GM21786 (cell line): ENCODE results near the gene TRAF5.
A peak's percentile ranks its signal among the peaks of the same experiment; 100 is the strongest.

Source experiments
- ATAC-seq: cut with Tn5 transposase; IDR thresholded peaks from one replicate; pipeline ENCODE4 v1.9.1; 2021; ENCODE audit not compliant: unreplicated experiment

The TRAF5 gene

DNA sequence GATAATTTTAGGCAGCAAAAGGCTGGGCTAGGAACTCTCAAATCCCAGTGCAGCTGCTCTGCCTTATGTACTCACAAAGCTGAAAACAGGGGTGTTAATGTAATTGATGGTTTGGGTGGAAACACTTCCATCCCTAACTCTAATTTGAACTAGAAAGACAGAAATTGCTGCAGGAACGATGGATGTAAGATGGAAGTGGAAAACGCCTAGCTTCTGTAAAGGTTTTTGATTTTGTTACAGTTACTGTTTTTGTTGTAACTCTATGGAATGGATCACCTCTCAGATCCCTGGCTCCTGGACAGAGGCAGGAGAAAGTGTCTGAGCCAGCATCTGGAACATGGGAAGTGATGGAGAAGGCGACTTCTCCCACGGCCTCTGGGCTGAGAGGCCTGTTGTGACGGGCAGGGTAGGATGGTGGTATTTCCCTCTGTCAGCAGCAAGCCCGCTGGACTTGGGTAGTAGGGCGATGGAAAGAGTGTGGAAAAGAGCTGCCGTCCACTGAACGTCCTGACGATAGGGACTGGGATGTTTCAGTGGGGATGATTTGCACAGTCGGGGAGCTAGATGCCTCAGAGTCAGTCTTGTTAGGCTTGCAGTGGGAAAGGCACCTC lies 1.6 kb downstream of the TRAF5 start:
- ATAC-seq = no peak

DNA sequence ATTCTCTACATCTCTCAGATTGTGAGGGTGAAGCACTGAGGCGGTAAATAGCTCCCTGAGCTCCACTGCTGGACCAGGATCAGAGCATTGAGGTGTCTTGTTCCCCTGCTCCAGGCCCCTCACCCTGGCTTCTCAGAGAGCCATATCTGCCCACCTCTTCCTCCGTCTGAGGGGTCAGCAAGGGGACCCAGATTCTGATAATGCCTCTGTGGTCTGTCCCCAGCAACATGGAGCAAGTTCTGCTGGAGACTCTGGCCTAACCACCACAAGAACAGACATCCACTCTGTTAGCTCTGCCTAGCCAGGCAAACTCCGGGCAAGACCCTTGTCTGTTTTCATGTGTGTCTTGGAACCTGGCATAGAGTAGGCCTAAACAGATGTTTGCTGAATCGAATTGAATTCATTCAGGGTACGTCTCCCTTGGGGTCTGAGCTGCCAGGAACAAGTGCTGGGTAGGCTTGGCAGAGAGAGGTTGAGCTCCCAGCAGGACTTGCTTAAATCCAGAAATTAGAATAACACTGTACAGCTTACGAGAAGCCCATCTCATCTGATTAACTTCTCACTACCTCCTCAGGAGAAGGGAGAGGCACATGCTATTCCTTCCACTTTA lies 2.3 kb downstream of the TRAF5 start:
- ATAC-seq = no peak

DNA sequence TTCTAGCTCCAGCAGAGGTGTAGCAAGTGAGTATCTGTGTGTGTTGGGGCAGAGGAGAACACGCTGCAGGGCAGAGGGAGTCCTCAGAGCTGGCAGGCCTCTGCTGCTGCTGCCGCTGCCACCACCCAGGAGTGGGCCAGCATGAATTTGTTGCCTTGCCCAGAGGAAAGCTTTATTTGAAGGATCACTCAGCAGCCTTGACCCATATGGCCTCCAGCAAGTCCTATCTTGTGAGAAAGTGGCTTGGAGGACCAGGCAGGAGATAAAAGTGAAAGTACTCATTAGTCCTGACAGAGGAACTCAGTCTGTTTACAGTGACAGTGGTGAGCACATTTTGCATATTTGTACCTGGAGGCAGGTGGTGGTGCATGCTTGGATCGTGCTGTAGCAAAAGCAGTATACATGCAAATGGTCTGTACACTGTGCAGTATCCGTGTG lies 3.1 kb downstream of the TRAF5 start:
- ATAC-seq = peak; percentile 53

DNA sequence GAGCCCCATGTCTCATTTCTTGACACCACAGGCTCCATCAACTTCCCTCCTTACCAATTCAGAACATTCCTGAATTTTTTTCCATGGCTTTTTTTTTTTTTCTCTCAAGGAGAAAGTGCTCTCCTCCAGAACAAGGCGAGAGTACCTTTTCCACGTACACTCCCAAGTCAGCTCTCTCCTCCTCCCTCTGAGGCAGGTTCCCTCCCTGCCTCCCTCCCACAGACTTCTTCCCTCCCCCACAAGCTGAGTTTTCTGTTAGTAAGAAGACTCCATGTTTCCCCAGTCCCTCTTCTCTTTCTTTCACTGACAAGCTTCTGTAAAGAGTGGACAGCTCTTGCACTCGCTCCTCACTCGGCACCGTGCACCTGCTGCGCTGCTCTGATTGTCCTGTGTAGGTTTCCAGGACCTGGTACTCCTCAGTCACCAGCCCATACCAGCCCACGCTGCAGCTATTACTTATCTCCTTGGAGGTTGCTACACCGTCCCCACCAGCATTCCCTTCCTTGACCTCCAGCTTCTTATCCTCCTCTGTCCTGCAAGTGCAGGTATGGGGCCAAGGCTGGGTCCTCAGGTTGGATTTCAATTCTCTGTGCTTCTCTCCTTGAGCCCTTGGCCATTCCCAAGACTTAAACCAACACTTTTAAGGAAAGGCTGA lies 3.8 kb downstream of the TRAF5 start:
- ATAC-seq = no peak

DNA sequence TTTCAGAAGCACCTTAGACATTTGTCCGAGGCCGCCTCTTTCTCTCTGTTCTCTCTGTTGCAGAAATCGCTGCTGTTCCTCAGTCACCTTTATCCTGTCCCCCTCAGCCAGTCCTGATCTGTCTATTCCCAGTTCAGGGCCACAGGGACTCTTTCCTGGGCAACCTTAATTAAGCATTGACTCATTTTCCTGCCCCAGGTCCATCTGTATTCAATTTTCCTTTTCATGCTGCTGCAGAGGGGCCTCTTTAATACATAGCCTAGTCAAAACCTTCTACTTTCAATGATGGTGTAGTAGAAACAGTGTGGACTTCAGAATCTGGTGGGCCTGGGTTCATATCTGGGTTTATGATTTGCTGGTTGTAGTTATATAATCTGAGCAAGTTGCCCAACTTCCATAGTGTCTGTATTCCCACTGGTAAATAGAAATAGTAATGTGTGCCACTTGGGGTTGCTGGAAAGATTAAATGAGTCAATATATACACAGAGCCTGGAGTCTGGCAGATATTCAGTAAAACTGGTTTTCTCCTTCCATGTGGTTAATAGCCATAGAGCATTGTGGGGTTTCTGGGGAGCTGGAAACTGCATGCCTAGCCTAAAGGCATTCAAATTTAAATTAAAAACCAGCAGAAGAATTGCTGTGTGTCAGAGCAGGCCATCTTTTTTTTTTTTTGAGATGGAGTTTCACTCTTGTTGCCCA lies 4.5 kb downstream of the TRAF5 start:
- ATAC-seq = no peak

DNA sequence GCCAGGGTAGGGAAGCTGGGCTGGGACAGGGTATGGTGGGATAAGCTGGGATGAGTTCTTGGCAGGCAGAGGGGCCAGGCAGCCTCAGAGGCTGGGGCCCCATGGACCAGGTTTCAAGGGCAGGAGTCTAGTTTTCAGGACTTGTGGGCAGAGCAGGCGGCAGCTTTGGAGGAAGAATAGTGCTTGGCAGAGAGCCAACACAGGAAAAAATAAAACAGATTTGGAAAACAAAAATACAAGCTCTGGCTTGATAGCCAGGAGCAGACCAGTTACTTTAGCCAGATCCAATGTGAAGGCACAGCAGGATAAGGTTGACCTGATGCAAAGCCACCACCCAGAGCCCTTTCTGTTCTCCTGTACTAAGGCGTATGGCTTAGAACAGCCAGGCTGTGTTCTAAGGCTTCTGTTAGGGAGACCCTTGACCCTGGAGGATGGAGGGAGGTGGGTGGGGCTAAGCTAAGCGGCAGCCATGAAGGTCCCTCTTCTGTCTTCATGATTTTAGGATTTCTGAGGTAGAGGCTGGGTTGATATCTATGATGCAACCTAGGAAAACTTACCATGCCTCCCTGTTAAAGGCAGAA lies 5.5 kb downstream of the TRAF5 start:
- no peak for ATAC-seq

DNA sequence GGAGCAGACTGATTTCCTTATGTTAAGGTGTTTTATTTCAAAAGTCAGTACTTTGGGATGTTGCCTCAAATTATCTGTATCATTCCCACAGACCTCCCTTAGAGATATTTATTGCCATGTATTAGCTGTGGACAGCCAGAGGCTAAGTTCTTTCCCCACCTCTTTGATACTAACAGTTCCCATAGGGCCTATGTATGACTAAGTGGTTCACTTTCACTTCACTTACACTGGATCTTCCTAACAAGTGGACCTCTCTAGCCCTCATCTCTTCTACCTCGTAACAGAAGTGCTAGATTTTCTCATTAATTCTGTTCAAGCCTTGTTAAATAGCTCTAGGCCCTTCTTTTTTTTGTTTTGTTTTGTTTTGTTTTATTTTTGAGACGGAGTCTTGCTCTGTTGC lies 6.2 kb downstream of the TRAF5 start:
- ATAC-seq = no peak

DNA sequence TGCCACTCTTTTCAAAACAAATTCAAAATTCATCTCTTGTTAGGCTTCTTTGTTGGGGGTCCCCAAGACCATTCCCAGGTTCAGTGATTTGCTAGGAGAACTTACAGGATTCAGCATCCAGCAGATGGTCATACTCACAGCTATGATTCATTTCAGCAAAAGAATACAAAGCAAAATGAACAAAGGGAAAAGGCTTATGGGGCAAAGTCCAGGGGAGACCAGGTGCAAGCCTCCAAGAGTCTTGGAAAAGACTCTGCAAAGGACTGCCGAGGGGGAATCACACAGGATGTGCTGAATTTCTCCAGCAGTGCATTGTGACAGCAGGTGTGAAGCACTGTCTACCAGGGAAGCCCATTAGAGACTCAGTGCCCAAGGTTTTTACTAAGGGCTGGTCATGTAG lies 7.3 kb downstream of the TRAF5 start:
- no peak for ATAC-seq

DNA sequence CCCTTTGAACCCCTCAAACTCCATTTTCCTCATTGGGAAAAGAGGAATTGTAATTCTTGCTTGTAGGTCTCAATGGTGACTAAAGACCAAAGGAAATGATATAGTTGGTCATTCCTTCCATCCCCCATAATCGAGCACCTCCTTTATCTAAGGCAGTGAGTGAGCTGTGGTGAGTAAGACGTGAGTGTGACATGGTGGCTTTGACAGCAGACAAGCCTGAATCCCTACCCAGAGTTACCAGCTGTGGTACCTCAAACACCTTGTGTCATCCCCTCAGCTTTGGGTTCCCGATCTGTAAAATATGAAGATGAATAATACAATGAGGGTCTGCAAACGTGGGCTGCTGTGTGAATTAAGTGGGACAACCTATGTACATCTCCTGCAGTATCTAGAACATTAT lies 8.4 kb downstream of the TRAF5 start:
- ATAC-seq = no peak

DNA sequence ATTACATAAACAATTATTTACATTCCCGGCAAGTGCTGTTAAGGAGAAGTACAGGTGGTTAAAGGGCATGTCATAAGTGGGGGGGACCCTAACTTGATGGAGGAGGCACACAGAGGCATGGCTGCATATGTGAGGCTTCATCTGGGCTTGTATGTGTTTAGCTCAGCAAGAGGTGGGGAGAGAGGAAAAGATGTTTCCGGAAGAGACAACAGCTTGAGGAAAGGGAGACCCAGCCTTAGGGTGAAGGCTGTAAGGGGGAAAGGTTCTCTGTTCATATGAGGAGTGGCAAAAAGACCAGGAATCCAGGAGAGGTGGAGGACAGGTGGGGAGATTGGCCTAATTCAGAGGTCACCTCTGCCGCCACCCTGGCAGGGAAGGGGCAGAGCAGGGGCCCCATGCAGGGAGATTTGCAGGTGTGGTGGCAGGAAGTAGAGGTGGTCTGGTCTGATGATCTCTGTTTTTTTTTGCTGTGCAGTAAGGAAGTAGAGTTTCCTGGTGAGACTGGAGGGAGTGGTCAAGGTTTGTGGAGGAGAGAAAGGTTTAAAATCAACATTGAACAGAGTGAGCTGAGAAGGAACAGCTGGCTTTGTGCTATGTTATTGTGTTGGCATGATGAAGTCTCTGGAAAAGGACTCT lies 9.0 kb downstream of the TRAF5 start:
- peak; percentile 88 for ATAC-seq

DNA sequence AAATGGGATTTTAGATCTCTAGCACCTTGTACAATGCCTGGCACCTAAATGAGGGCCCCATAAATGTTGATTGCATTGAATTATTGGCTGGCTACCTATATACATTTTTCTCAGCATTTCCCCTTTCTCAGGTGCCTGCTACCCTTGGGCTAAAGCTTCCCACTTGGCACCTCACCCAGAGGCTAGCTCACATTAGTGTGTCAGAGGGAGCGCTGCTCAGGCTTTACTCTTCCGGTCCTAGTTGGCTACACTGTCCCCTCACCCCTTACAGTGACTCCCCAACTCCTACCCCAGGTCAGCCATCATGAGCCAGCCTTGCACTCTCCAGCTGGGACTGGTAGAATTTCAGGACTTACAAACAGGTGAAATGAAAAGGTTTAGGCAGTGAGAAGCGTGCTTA lies 9.5 kb downstream of the TRAF5 start:
- ATAC-seq = no peak

DNA sequence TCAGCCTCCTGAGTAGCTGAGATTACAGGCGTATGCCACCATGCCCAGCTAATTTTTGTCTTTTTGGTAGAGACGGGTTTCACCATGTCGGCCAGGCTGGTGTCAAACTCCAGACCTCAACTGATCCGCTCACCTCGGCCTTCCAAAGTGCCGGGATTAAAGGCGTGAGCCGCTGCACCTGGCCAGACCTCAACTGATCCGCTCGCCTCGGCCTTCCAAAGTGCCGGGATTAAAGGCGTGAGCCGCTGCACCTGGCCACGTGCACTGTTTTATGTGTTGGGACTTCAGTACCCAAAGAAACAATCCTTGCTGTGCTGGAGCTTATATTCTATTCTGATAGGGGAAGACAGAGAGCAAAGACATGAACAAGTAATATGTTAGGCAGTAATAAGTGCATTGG lies 10.1 kb downstream of the TRAF5 start:
- ATAC-seq = no peak

DNA sequence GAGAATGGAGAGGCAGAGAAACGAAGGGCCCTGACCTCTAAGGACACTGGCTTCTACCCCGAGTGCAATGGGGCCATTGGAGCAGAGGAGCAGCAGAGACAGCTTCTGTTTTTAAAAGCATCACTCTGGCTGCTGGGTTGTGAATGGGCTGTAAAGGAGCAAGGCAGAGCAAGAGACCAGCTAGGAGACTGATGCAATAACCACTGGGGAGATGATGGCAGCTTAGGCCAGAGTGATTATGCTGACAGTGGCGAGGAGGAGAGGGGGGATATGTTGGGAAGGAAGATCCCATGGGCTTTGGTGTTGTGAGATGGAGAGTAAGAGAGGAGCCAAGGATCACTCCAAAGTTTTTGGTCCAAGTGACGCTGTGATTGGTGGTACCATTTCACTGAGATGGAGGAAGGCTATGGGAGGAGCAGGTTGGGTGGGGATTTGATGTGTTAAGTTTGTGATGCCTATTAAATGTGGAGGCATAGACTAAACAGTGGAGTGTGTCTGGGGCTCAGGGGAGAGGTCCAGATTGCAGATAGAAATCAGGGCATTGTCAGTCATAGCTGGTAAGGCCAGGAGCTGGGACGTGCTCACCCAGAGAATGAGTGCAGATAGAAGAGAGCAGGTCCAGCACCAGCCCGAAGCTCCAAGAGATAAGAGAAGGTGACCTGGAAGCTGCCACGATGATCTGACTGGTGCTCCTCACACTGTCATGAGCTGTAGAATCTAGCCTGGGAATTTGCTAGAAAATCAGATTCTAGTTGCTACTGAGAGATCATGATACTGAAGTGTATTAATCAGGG lies 11.0 kb downstream of the TRAF5 start:
- ATAC-seq = no peak

DNA sequence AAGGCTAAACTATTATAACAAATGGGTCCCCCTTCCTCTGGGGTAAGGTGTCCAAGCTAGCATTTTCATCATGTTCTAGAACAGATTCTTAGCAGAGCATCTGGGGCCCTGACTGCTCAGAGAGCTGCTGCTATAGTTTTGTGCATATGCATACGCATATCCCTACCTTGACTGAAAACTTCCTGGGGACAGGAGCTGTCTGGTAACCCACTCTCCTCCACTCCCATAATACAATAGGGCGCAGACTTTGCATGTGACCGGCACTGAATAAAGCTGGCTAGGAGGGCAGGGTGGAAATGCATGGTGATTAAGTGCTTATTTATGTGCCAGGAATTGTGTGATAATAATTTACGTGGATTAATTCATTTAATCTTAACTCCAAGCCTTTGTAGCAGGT lies 11.6 kb downstream of the TRAF5 start:
- no peak for ATAC-seq

DNA sequence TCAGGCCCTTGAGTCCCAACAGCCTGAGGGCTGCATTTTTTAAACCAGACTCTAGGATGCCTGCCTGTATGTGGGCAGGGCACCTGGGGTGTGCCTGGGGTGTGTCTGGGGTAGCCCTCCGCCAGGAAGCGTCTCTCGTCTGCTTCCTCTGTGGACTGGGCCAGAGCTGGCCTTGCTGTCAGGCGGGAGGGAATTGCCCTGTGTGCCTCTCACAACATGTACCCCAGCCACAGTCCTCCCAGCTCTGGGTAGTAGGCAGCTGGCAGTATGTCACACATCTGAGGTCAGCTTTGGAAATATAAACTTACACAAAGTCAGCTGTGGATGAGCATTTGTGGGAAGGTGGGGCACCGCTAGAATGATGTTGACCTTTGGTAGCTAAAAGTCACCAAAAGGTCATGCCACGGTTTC lies 13.0 kb downstream of the TRAF5 start:
- no peak for ATAC-seq

DNA sequence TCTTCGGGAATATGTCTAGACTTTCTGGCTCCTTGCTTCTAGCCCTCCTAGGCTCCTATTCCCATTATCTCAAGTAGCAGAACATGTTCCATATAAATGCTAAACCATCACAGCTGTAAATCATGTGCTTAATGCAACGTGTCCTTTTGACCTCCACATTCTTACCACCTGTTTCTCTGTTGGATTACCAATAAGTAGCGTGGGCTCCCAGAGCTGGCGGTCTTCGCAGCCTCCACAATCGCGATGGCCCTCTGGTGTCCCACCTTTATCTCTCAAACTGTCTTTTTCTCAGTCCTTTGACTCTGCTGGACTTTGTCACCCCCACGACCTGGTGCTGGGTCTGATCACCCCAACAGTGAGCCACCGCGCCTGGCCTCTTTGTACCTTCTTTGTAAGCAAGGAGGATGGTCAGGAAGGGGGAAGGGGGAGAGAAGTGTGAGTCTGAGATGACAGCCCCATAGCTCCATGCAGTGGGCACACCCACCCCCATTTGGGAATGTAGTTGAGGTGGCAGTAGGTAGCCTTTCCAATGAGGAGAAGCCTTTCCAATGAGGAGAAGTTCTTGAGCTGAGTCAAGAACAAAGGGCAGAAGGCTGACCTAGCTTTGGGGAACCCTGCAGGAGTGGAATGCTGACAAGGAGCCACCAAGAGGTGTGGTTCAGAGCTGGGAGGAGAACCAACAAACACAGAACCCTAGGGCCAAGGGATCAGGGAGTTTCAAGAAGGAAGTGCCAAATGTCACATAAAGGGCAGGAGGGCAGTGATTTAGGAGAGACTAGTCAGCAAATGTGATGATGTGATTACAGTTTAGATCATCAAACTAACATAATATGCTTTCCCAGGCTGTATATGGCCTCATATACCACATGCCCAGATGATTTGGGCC lies 14.2 kb downstream of the TRAF5 start:
- ATAC-seq = no peak

DNA sequence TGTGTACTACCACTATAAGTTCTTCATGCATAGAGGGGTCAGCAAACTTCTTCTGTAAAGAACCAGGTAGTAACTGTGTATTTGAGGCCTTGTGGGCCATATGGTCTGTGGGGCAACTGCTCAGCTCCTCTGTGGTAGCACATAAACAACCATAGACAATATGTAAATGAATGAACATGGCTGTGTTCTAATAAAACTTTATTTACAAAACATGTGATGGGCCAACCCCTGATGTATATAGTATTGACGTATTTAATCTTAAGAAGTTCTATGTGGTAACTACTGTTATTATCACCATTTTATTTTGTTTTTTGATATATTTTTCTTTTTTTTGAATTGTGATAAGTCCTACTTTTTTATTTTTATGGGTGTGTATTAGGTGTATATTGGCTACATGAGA lies 15.4 kb downstream of the TRAF5 start:
- ATAC-seq = no peak

DNA sequence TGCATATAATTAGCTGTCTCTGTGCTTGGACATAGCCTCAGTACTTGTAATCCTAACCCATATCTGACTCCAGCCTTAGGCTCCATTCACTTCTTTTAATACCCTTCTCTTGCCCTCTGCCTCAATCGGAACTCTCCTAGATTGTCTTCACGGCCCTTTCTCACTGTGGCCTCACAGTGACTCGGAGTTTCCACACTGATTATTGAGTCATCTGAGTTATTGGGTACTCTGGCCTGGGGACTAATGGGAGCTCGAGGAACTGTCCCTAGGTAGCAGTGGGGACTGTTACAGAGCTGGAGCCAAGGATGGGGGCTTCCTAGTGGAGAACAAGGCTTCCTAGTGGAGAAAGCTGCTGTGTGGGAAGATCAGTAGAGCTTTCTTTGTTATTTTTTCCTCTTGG lies 17.0 kb downstream of the TRAF5 start:
- no peak for ATAC-seq

DNA sequence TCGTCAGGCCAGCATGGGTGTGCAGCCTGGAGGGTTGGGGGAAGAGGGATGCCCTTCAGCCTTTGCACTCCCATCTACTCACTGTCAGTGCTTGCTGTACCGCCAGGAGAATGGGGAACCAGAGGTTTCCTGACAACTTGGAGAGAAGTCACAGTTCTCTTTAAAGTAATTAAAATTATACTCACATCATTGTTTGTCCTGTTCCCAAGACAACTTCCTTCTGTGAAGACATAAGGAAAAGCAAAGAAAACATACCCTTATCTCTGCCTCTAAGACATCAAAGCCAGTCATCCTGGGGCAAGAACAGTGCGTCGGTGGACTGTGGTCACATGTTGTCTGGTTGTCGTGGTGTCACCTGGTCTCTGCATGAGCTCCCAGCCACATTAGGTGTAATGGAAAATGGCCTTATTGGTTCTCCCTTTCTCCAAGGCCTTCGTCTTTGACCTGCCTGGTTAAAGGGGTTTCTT lies 17.6 kb downstream of the TRAF5 start:
- ATAC-seq = no peak
